ENCODE data around the gene SORBS1. TPM values are rescaled to one million over a fixed set of nuclear protein-coding genes. Genes with fewer than 3 reads are reported as not detected.

SORBS1 gene
- total and polyA plus RNA-seq, 9 of the 15 experiments (the other 6 are each of a cell fraction or from before 2014, with no cell fraction given) = 2.0 to 13.3 (median 6.5) TPM

DNA sequence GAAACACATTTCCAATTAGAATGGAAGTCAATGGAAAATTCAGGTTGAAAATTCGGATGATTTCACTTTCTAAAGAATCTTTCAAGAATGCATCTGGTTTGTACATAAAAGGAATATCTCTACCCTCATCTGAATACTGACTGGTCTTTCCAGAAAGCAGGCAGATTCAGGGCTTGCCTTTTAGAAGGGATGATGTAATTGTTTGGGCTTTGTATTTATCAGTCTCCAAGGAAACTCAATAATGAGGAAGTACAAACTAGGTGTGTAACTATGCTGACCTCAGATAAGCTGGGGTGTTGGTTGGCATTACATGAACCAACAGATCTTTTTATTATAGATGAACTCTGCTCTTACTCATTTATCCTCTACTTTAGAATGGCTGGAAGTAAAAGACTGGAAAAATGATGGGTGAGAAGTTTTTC lies 294.5 kb downstream of the SORBS1 start (continued):
- TF ChIP-seq FOXO4 (CRISPR knock-in tag; IDR thresholded peaks at IDR 0.05) (no peak), ZNF717 (CRISPR knock-in tag; IDR thresholded peaks at IDR 0.05) (no peak), CHCHD3 (CRISPR knock-in tag; IDR thresholded peaks at IDR 0.05) (no peak)

- Histone ChIP-seq H2AFZ (ENCODE audit: low read depth, low read length) (no peak overlapping the region), H3K9me3 (replicated peaks; ENCODE audit: control insufficient read depth, insufficient read depth, low read depth, low read length) (no peaks in the 10 kb centered on the region), H3K9ac (ENCODE audit: insufficient read depth in 1 of 2, low read depth in 2 of 2, low read length in 2 of 2) (no peak overlapping the region), H3K27me3 (ENCODE audit: control insufficient read depth in 2 of 2, insufficient read depth in 2 of 2, low read length in 2 of 2) (no peaks in the 10 kb centered on the region), H3K4me1 (replicated peaks in 1 of 2; ENCODE audit: control insufficient read depth in 2 of 2, insufficient read depth in 2 of 2, low read length in 2 of 2) (peaks cover 5 to 25% of the 10 kb centered on the region in 2 experiments; a peak in 4 of 5 replicates), H3K4me2 (ENCODE audit: insufficient read depth, low read length) (no peak overlapping the region), H3K9me1 (ENCODE audit: control insufficient read depth, insufficient read depth, low read length) (no peaks in the 10 kb centered on the region), H3K4me3 (no peak overlapping the region), H3K36me3 (ENCODE audit: control insufficient read depth, insufficient read depth, low read length) (peaks cover 71% of the 10 kb centered on the region; the same call in 2 of the 3 replicates), H3K27ac (ENCODE audit: extremely low read depth, low read depth, low read length) (no peak overlapping the region), H4K20me1 (replicated peaks; ENCODE audit: control insufficient read depth, insufficient read depth, low read length) (no peaks in the 10 kb centered on the region), H3K79me2 (ENCODE audit: control insufficient read depth, insufficient read depth, low read length) (0 out of 3 replicates have a peak, but pooled peaks cover 7% of the 10 kb centered on the region)
- in situ Hi-C loops (cut with MboI) = no loop called here
- FAIRE-seq (no peak), DNase-seq (ENCODE audit: extremely low read depth in 1 of 4, low spot score in 3 of 4) (no peak), ATAC-seq (no peak)
- BruUV-seq (replicated peaks) = no TSS peak
- intact Hi-C loops (cut with micrococcal nuclease) = no loop called here
- ChIA-PET CTCF (ENCODE audit: low intra/inter-chr PET ratio) (no interaction called here), POLR2A (interaction anchor here (1.0 kb wide), 1 partner anchor 74 kb away, joined by 3 read pairs; no protein-coding TSS in a partner anchor)
- WGBS (ENCODE audit: insufficient coverage, low coverage, missing lambda C conversion rate) = 98% methylated on average over 4 of the region's 8 CpGs
- TF ChIP-seq CREB1 (IDR thresholded peaks at IDR 0.05) = no peak
- TF ChIP-seq CREB1 (CRISPR knock-in tag; IDR thresholded peaks at IDR 0.05) = no peak
- no peak for TF ChIP-seq FOXA1 (IDR thresholded peaks at IDR 0.05; ENCODE audit: borderline replicate concordance)
- no peak for TF ChIP-seq ETV1 (tag; conservative IDR thresholded peaks at IDR 0.05; ENCODE audit: low read depth)
These were observed 295.6 kb downstream of the SORBS1 start for GRCh38 chr10:95265572-95265971.
